Lower leg skin (tissue), 3 donors: ENCODE results near the gene HP1BP3.

Experiments
- CTCF ChIP-seq, 3 donors: fragments of 450-650 bp; IDR thresholded peaks; one replicate each; pipeline ENCODE4 v1.5.1; 2016; ENCODE audit warnings: antibody characterized with exemption in 3 of 3, mild to moderate bottlenecking in 3 of 3, moderate library complexity in 2 of 3
- POLR2A ChIP-seq, 2 donors: fragments of 450-650 bp; IDR thresholded peaks; one replicate each; pipeline ENCODE4 v1.6.1; 2016 to 2017; ENCODE audit warnings: antibody characterized with exemption in 2 of 2, mild to moderate bottlenecking in 1 of 2, moderate library complexity in 1 of 2

DNA sequence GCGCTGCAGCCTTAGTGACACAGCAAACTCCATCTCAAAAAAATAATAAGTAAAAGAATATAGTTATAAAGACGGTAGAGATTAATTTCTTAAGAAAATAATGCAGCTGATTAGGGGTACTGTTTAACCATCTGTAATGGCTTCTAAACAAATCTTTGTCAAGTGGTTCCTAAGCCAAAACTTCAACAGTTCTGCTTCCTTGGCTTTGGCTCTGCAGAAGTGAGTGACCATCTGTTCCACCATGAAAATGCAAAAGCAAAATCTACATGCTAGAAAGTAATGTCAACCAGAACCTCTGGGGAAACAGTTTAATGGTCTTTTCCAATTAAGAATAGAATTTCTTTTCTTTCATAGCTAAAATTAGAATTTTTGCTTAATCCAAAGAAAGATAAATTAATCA is 46.3 kb downstream of the HP1BP3 start:
- TF ChIP-seq CTCF (IDR thresholded peaks at IDR 0.05) (no peak), POLR2A (IDR thresholded peaks at IDR 0.05) (no peak)
